GM12864 (cell line): ENCODE data around the gene RAPGEF4.

Source experiments
- DNase-seq: peaks from one replicate; pipeline ENCODE4 v3.0.0-alpha.2; 2011; ENCODE audit warnings: low read depth
- H3K4me3 ChIP-seq: 2 replicates; pipeline ENCODE4 v1.5.1; 2011; ENCODE audit warnings: mild to moderate bottlenecking, low read depth, low read length, control low read depth
- CTCF ChIP-seq: IDR thresholded peaks from 2 replicates; pipeline ENCODE4 v1.5.1; 2011; ENCODE audit warnings: low read depth, mild to moderate bottlenecking, moderate library complexity, low read length, control low read depth, inconsistent platforms; ENCODE audit errors: missing control alignments

RAPGEF4 gene

DNA sequence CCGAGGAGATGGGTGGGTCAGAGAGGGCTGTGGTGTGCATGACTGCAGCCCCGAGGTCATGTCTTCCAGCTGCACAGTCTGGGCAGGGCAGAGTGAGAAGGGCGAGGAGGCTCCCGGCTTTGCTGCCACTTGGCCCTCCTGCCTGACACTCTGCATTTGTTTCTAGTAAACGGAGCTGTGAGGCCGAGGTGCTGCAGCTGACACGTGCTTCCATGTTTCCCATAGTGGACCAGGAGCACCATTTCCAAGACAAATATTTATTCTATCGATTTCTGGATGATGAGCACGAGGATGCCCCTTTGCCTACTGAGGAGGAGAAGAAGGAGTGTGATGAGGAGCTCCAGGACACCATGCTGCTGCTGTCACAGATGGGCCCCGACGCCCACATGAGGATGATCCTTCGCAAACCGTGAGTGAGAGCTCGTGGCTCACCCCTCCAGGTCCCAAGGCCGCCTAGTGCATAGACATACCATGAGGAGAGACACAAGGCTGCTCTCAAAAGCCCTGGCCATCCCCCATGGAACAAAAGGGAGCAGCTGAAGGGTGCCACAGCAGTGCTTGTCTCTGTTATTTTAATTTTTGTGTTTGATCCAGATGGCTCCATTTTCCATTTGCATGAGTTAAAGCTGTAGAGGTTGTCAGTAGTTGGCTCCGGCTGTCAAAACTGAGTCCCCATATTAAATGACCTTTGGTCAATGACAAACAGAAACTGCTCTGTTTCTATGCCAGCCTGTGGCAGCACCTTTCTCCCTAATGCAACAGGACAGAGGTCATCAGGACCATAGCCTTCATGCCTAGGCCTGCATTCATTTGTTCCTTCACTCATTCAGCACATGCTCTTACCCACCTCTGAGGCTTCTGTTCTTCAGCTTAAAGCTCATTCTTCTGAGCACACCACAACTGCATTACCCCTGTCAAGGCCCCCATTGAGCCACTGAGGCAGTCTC is 231.7 kb downstream of the RAPGEF4 start:
- no peak for TF ChIP-seq CTCF

DNA sequence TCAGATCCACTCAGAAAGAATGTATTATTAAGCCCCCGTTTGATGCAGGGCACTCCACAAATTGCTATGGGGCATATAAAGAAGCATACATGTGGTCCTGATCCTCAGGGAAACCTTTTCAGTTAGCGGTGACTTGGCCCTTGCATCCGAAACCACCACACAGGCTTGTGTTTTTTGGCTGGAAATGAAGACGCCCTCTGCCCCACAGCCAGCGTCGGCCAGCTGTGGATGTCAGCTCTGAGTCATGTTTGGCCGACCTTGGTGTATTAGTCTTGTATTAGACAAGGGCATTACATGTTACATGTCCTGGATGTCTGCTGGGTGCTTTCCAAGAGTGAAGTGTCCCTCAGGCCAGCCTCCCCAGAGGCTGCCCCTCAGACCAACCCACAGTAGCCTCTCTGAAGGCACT is 232.4 kb downstream of the RAPGEF4 start:
- TF ChIP-seq CTCF, result no peak
- no peak overlapping the region for H3K4me3 ChIP-seq
- no peak for DNase-seq

More for the DNA sequence above, 231.7 kb downstream of the RAPGEF4 start:
- H3K4me3 ChIP-seq, result no peak overlapping the region
- DNase-seq, result no peak

DNA sequence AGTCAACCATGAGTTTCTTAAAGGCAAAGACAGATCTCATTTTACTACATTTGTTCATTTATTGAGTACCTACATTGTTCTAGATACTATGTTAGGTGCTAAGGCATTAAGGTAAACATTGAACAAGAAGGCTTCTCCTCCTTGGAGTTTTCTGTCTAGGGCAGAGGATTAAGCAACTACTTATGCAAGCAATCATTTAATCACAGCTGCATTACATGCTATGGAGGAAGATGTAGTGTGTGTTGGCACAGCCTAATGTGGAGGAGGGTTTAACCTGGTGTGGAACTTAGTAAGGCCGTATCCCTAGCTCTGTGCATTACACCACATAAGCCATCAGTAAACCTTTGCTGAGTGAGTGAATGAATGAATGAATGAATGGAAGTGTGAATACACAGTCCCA is 233.5 kb downstream of the RAPGEF4 start:
- no peak for TF ChIP-seq CTCF
- DNase-seq, result no peak
- no peak overlapping the region for H3K4me3 ChIP-seq

- TF ChIP-seq CTCF, result no peak
- DNase-seq, result no peak
- H3K4me3 ChIP-seq, result no peak overlapping the region
These were observed 234.0 kb downstream of the RAPGEF4 start for GRCh38 chr2:172969609-172970008.

GRCh38 chr2:172970660-172971059 is 235.0 kb downstream of the RAPGEF4 start:
- DNase-seq, result no peak
- TF ChIP-seq CTCF, result no peak
- H3K4me3 ChIP-seq, result no peak overlapping the region

DNA sequence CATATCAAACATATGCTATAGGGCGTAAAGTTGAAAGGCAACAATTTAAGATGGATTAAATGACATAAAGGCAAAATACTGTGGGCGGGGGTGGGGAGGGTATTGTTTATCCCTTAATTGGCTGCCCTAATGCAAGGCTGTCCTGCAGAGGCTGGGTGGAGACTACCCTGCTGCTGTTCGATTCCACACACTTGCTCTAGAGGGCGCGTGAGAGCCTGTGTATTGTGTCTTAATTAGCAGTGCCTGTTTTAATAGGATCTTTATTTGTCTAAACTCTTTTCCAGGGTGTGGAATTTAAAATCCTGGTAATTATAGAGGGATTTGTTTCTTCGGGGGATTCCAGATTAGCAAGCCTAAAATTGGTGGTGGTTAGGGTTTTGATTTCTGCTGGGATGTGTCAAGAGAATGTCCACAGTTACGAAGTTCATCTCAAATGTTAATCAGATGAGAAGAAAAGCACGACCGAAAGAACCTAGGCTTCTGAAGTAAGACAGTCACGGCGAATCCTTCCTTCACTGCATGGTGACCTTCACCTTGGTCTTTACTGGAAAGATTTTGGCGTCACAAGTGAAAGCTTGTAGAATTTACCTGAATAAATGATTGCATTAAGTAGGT is 236.5 kb downstream of the RAPGEF4 start:
- no peak overlapping the region for H3K4me3 ChIP-seq
- peak; percentile 88 for TF ChIP-seq CTCF
- DNase-seq, result no peak

DNA sequence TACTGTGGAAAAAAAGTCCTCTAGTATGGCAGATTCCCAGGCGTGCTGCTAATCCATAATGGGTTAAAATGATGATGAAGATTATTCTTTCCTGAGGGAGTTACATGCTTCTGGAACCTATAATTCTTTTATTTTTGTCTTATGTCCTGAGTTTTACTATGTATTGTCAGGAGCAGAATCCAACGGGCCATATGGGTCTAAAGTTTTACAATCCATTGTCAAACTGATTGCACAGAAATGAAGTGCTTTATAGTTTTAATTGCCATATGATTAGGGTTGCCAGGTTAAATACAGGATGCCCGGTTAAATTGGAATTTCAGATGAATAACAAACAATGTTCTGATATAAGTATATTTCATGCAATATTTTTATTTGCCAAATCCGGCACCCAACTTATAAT is 239.1 kb downstream of the RAPGEF4 start:
- no peak overlapping the region for H3K4me3 ChIP-seq
- TF ChIP-seq CTCF, result no peak
- no peak for DNase-seq
